HepG2 (cell line): ENCODE results near the gene TECTB. TPM values are rescaled to one million over a fixed set of nuclear protein-coding genes. Genes with fewer than 3 reads are reported as not detected.

Experiments used
- ATF3 ChIP-seq: sonication (generic); formaldehyde crosslinking; IDR thresholded peaks from 2 replicates; pipeline ENCODE4 v1.4.0; 2020; ENCODE audit warnings: missing genetic modification reagents
- BCL6 ChIP-seq: IDR thresholded peaks from 2 replicates; pipeline ENCODE4 v1.6.1; 2016; ENCODE audit warnings: missing genetic modification reagents, missing compliant biosample characterization
- FOXM1 ChIP-seq: sonication (generic); formaldehyde crosslinking; IDR thresholded peaks from 2 replicates; pipeline ENCODE4 v1.5.0; 2020; ENCODE audit warnings: missing genetic modification reagents
- GPN1 ChIP-seq: sonication (generic); formaldehyde crosslinking; IDR thresholded peaks from 2 replicates; pipeline ENCODE4 v1.5.1; 2020; ENCODE audit warnings: missing genetic modification reagents, borderline replicate concordance
- HNF4G ChIP-seq, 2 experiments: sonication (generic) in 1 of 2; formaldehyde crosslinking in 1 of 2; IDR thresholded peaks; 2 replicates each; pipeline versions ENCODE4 v1.4.0 to v1.6.1; 2011 to 2020; ENCODE audit warnings: borderline replicate concordance in 2 of 2, low read depth in 2 of 2, mild to moderate bottlenecking in 2 of 2, low read length in 1 of 2, missing genetic modification reagents in 1 of 2, moderate library complexity in 1 of 2
- RORA ChIP-seq: sonication (generic); formaldehyde crosslinking; IDR thresholded peaks from 2 replicates; pipeline ENCODE4 v1.5.0; 2020; ENCODE audit warnings: mild to moderate bottlenecking, missing genetic modification reagents, moderate library complexity
- SKIL ChIP-seq: sonication (generic); formaldehyde crosslinking; IDR thresholded peaks from 2 replicates; pipeline ENCODE4 v1.8.0; 2022; ENCODE audit warnings: missing genetic modification reagents, mild to moderate bottlenecking, moderate library complexity, borderline replicate concordance
- ZBTB21 ChIP-seq: sonication (generic); formaldehyde crosslinking; IDR thresholded peaks from 2 replicates; pipeline ENCODE4 v1.4.0; 2020; ENCODE audit warnings: missing genetic modification reagents
- ZBTB25 ChIP-seq: IDR thresholded peaks from 2 replicates; pipeline ENCODE4 v1.6.1; 2018; ENCODE audit warnings: missing genetic modification reagents
- ZNF207 ChIP-seq: fragments of 450-650 bp; IDR thresholded peaks from 2 replicates; pipeline ENCODE4 v1.6.1; 2016; ENCODE audit warnings: antibody characterized with exemption, borderline replicate concordance
- ZNF781 ChIP-seq: sonication (generic); formaldehyde crosslinking; IDR thresholded peaks from 2 replicates; pipeline ENCODE4 v1.5.1; 2020; ENCODE audit warnings: borderline replicate concordance, mild to moderate bottlenecking, missing genetic modification reagents; ENCODE audit errors: not compliant biosample characterization
- ZNF883 ChIP-seq: sonication (generic); formaldehyde crosslinking; IDR thresholded peaks from 2 replicates; pipeline ENCODE4 v1.5.1; 2020; ENCODE audit warnings: mild to moderate bottlenecking, missing genetic modification reagents; ENCODE audit errors: not compliant biosample characterization
- polyA plus RNA-seq, 8 experiments: library from polyadenylated mRNA; depleted of rRNA in 3 of 8; stranded (reverse) in 7 of 8; unstranded in 1 of 8; fragments of >200 nt; fragmentation: Illumina TruSeq in 4 of 8; extraction: Trizol in 4 of 8; gene quantifications; 2 replicates each; pipeline versions ENCODE4 v1.2.1 to v1.2.3, GENCODE V29; 2011 to 2016; ENCODE audit warnings: low read depth in 4 of 8, missing spikeins in 1 of 8, mixed read lengths in 1 of 8; ENCODE audit not compliant: insufficient read depth in 1 of 8
- total RNA-seq, 5 experiments: library from RNA; depleted of rRNA; stranded (reverse); fragments of >200 nt; fragmentation: Illumina TruSeq; extraction: Trizol; gene quantifications; 2 replicates each; pipeline ENCODE4 v1.2.3, GENCODE V29; 2016; ENCODE audit warnings: low read depth in 1 of 5
- TF ChIP-seq, protein P1 (sequence below): sonication (generic); formaldehyde crosslinking; IDR thresholded peaks from 2 replicates; pipeline ENCODE4 v1.5.0; 2020; ENCODE audit warnings: mild to moderate bottlenecking, missing genetic modification reagents, borderline replicate concordance
- TF ChIP-seq, protein P2 (sequence below): IDR thresholded peaks from 2 replicates; pipeline ENCODE4 v1.6.1; 2016; ENCODE audit warnings: missing biosample characterization, missing genetic modification reagents, low read depth

TECTB gene
- total and polyA plus RNA-seq, 2 of the 13 experiments (the other 11 are each of a cell fraction or from before 2014, with no cell fraction given): 0.78 to 1.8 TPM

DNA sequence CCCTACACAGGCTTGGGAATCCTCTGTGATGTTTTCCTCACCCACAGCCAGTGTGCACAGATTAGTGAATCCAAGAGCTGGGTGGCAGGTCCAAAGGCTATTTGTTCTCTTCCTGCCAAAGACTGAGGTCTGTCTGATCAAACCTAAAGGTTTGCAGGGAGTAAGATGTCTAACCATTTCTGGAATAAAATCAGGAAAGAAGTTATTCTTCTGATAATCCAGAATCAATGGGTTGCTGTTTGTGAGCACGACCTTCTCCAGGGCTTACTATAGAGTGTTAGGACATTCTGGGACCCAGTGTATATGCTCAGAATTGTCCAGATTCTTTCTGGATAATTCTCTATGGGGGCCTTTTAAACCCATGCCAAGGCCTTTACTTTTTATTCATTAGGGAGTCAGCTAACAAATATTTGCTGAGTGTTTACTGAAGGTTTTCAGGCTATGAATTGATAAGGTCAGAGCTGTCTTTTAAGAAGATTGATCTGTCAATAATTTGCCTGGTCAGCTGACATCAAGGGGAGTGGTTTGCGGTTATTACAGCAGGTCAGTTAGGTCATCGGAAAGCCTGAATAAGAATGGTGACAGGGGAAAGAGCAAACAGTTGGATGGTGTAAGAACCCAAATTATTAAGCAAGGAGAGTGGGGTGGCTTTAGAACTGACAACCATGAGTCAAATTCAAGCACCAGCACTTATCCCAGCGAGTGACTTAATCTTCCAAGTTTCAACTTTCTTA, 7.5 kb upstream of the TECTB start (continued):
- TF ChIP-seq, protein P1, sequence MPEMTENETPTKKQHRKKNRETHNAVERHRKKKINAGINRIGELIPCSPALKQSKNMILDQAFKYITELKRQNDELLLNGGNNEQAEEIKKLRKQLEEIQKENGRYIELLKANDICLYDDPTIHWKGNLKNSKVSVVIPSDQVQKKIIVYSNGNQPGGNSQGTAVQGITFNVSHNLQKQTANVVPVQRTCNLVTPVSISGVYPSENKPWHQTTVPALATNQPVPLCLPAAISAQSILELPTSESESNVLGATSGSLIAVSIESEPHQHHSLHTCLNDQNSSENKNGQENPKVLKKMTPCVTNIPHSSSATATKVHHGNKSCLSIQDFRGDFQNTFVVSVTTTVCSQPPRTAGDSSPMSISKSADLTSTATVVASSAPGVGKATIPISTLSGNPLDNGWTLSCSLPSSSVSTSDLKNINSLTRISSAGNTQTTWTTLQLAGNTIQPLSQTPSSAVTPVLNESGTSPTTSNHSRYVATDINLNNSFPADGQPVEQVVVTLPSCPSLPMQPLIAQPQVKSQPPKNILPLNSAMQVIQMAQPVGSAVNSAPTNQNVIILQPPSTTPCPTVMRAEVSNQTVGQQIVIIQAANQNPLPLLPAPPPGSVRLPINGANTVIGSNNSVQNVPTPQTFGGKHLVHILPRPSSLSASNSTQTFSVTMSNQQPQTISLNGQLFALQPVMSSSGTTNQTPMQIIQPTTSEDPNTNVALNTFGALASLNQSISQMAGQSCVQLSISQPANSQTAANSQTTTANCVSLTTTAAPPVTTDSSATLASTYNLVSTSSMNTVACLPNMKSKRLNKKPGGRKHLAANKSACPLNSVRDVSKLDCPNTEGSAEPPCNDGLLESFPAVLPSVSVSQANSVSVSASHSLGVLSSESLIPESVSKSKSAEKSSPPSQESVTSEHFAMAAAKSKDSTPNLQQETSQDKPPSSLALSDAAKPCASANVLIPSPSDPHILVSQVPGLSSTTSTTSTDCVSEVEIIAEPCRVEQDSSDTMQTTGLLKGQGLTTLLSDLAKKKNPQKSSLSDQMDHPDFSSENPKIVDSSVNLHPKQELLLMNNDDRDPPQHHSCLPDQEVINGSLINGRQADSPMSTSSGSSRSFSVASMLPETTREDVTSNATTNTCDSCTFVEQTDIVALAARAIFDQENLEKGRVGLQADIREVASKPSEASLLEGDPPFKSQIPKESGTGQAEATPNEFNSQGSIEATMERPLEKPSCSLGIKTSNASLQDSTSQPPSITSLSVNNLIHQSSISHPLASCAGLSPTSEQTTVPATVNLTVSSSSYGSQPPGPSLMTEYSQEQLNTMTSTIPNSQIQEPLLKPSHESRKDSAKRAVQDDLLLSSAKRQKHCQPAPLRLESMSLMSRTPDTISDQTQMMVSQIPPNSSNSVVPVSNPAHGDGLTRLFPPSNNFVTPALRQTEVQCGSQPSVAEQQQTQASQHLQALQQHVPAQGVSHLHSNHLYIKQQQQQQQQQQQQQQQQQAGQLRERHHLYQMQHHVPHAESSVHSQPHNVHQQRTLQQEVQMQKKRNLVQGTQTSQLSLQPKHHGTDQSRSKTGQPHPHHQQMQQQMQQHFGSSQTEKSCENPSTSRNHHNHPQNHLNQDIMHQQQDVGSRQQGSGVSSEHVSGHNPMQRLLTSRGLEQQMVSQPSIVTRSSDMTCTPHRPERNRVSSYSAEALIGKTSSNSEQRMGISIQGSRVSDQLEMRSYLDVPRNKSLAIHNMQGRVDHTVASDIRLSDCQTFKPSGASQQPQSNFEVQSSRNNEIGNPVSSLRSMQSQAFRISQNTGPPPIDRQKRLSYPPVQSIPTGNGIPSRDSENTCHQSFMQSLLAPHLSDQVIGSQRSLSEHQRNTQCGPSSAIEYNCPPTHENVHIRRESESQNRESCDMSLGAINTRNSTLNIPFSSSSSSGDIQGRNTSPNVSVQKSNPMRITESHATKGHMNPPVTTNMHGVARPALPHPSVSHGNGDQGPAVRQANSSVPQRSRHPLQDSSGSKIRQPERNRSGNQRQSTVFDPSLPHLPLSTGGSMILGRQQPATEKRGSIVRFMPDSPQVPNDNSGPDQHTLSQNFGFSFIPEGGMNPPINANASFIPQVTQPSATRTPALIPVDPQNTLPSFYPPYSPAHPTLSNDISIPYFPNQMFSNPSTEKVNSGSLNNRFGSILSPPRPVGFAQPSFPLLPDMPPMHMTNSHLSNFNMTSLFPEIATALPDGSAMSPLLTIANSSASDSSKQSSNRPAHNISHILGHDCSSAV (CRISPR knock-in tag): no peak
- TF ChIP-seq SKIL (CRISPR knock-in tag) (no peak), ATF3 (CRISPR knock-in tag) (peak; percentile 90), ZNF883 (no peak), RORA (CRISPR knock-in tag) (peak; percentile 40; the same call in 1 of the 2 replicates), ZBTB25 (CRISPR knock-in tag) (peak; percentile 67; the same call in 1 of the 2 replicates), GPN1 (no peak), ZNF207 (no peak), ZNF781 (CRISPR knock-in tag) (peak; percentile 46), HNF4G (IDR thresholded peaks at IDR 0.05; ENCODE audit: borderline replicate concordance, low read depth, low read length) (peak; percentile 65; the same call in 1 of the 2 replicates), HNF4G (CRISPR knock-in tag; IDR thresholded peaks at IDR 0.05; ENCODE audit: borderline replicate concordance, low read depth) (no peak), FOXM1 (CRISPR knock-in tag) (no peak), ZBTB21 (CRISPR knock-in tag) (peak; percentile 29; the same call in 1 of the 2 replicates), BCL6 (peak; percentile 81)
- TF ChIP-seq, protein P2, sequence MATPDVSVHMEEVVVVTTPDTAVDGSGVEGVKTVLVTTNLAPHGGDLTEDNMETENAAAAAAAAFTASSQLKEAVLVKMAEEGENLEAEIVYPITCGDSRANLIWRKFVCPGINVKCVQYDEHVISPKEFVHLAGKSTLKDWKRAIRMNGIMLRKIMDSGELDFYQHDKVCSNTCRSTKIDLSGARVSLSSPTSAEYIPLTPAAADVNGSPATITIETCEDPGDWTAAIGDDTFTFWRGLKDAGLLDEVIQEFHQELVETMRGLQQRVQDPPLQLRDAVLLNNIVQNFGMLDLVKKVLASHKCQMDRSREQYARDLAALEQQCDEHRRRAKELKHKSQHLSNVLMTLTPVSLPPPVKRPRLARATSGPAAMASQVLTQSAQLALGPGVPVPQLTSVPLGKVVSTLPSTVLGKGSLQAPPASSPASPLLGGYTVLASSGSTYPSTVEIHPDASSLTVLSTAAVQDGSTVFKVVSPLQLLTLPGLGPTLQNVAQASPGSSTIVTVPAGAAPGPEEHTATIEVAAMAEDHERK (CRISPR knock-in tag): no peak
